Measurements from ENCODE around the gene ELMO1. TPM values are rescaled to one million over a fixed set of nuclear protein-coding genes. Genes with fewer than 3 reads are reported as not detected.

ELMO1 gene
- total RNA-seq, 1 experiment from 2014 or later, result 1.1 TPM

DNA sequence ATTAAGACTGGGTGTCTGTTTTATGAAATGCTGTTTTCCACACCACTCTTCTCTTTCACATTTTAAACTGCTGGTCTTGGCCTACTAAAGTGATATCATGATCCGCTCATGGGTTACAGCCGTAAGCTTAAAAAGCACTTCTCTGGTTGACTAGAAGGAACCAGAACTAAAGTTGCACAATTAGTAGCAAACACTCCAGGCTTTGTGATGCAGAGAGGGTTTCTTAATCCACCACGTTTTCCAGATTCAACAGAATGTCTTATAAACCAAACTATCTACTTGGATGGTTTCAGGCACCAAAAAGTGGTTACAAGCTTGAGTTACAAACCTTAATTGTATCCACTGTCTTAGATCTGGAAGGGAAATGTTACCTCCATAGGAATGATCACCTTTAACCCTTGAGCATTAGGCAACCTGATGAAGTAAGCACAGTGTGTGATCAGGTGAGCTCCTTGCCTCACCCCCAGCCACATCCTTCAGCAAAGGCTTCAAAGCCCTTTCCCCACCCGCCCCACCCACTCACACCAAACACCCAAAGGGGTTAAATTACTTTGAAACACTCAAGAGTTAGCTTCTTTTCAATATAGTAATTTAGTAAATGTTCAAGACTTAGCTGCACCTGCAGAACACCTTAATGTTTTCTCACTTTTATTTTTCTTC is 3.5 kb downstream of the ELMO1 start:
- ChIA-PET RAD21 (ENCODE audit: low non-redundant PET in 1 of 2, low total read pairs in 2 of 2, uncharacterized antibody in 2 of 2, unreplicated experiment in 2 of 2) (no interaction called here), POLR2A (no interaction called here), CTCF (no interaction called here)
- Histone ChIP-seq H3K4me3 (replicated peaks in 1 of 2; ENCODE audit: low read depth in 1 of 2, low read length in 2 of 2) (no peak overlapping the region), H2AFZ (ENCODE audit: low read depth, low read length, poor library complexity, severe bottlenecking) (no peak overlapping the region), H3K9me3 (ENCODE audit: control insufficient read depth in 1 of 2, insufficient read depth in 1 of 2, low read depth in 1 of 2, low read length in 2 of 2) (no peaks in the 10 kb centered on the region), H3K9ac (ENCODE audit: low read length) (no peak overlapping the region), H3K9me2 (ENCODE audit: insufficient read depth) (no peaks in the 10 kb centered on the region), H4K20me1 (ENCODE audit: insufficient read depth) (no peaks in the 10 kb centered on the region), H3K79me2 (ENCODE audit: insufficient read depth, low read length) (no peaks in the 10 kb centered on the region), H3K4me2 (ENCODE audit: low read length) (no peak overlapping the region), H3K36me3 (ENCODE audit: control insufficient read depth in 1 of 2, insufficient read depth in 2 of 2, low read length in 2 of 2) (no peaks in the 10 kb centered on the region), H3K4me1 (ENCODE audit: control insufficient read depth in 1 of 2, insufficient read depth in 2 of 2, low read length in 2 of 2) (no peaks in the 10 kb centered on the region), H3K27ac (ENCODE audit: low read depth, low read length) (no peak overlapping the region), H3K27me3 (ENCODE audit: insufficient read depth, low read length) (no peaks in the 10 kb centered on the region; the same call in 1 of the 2 replicates)
- ATAC-seq (no peak), DNase-seq (ENCODE audit: low read depth, low spot score) (no peak)
- intact Hi-C loops (cut with micrococcal nuclease), result no loop called here
- TF ChIP-seq, protein P1, sequence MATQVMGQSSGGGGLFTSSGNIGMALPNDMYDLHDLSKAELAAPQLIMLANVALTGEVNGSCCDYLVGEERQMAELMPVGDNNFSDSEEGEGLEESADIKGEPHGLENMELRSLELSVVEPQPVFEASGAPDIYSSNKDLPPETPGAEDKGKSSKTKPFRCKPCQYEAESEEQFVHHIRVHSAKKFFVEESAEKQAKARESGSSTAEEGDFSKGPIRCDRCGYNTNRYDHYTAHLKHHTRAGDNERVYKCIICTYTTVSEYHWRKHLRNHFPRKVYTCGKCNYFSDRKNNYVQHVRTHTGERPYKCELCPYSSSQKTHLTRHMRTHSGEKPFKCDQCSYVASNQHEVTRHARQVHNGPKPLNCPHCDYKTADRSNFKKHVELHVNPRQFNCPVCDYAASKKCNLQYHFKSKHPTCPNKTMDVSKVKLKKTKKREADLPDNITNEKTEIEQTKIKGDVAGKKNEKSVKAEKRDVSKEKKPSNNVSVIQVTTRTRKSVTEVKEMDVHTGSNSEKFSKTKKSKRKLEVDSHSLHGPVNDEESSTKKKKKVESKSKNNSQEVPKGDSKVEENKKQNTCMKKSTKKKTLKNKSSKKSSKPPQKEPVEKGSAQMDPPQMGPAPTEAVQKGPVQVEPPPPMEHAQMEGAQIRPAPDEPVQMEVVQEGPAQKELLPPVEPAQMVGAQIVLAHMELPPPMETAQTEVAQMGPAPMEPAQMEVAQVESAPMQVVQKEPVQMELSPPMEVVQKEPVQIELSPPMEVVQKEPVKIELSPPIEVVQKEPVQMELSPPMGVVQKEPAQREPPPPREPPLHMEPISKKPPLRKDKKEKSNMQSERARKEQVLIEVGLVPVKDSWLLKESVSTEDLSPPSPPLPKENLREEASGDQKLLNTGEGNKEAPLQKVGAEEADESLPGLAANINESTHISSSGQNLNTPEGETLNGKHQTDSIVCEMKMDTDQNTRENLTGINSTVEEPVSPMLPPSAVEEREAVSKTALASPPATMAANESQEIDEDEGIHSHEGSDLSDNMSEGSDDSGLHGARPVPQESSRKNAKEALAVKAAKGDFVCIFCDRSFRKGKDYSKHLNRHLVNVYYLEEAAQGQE (IDR thresholded peaks at IDR 0.05; ENCODE audit: low read depth), result no peak
- no peak for TF ChIP-seq ZFX (IDR thresholded peaks at IDR 0.05)
- TF ChIP-seq FOSL1 (IDR thresholded peaks at IDR 0.05; ENCODE audit: low read depth), result no peak
- TF ChIP-seq TCF7L2 (IDR thresholded peaks at IDR 0.05; ENCODE audit: borderline replicate concordance, extremely low read depth, insufficient read depth, insufficient read length), result no peak
- TF ChIP-seq CBX3 (IDR thresholded peaks at IDR 0.05; ENCODE audit: low read depth), result no peak
- no peak for TF ChIP-seq POLR2A (IDR thresholded peaks at IDR 0.05; ENCODE audit: borderline replicate concordance, extremely low read depth, insufficient read depth, insufficient read length)
- no peak for TF ChIP-seq RAD21 (IDR thresholded peaks at IDR 0.05; ENCODE audit: low read depth)
- TF ChIP-seq YY1 (IDR thresholded peaks at IDR 0.05; ENCODE audit: extremely low read depth, insufficient replicate concordance, low read depth, low read length), result no peak
- TF ChIP-seq SP1 (IDR thresholded peaks at IDR 0.05; ENCODE audit: low read depth), result no peak
- no peak for TF ChIP-seq ZNF274 (IDR thresholded peaks at IDR 0.05; ENCODE audit: low read depth, low read length)
- no peak for TF ChIP-seq CEBPB (IDR thresholded peaks at IDR 0.05; ENCODE audit: low read depth)
- TF ChIP-seq ELF1 (IDR thresholded peaks at IDR 0.05; ENCODE audit: borderline replicate concordance, low read depth), result no peak
- no peak for TF ChIP-seq EZH2phosphoT487 (IDR thresholded peaks at IDR 0.05; ENCODE audit: borderline replicate concordance)
- TF ChIP-seq, protein P2, sequence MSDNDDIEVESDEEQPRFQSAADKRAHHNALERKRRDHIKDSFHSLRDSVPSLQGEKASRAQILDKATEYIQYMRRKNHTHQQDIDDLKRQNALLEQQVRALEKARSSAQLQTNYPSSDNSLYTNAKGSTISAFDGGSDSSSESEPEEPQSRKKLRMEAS (IDR thresholded peaks at IDR 0.05), result no peak
- no peak for TF ChIP-seq POLR2AphosphoS5 (IDR thresholded peaks at IDR 0.05; ENCODE audit: low read depth, low read length)
- no peak for TF ChIP-seq SRF (IDR thresholded peaks at IDR 0.05; ENCODE audit: low read depth)
- no TSS peak for BruUV-seq (replicated peaks)
